Activated CD4-positive, alpha-beta memory T cell treated with anti-CD3 and anti-CD28 coated beads, Interleukin-2, amount 10 ng/mL, durations not matched to agents 7 days and 5 days (primary cell): ENCODE measurements around the gene ANKFN1. TPM values are rescaled to one million over a fixed set of nuclear protein-coding genes. Genes with fewer than 3 reads are reported as not detected.

Source experiments
- CTCF ChIA-PET: fragments of 350-600 bp; sonication (Branson Sonifier 250); formaldehyde crosslinking; loops from one replicate; lab custom pipeline; 2021; ENCODE audit warnings: antibody characterized with exemption, inconsistent platforms; lab: Charles Lee
- POLR2A ChIA-PET: fragments of 350-600 bp; sonication (Branson Sonifier 250); formaldehyde crosslinking; loops from one replicate; lab custom pipeline; 2021; ENCODE audit warnings: antibody characterized with exemption; lab: Charles Lee
- DNase-seq: peaks from one replicate; pipeline ENCODE4 v3.0.0-alpha.2; 2020
- H3K27ac Mint-ChIP-seq: one replicate; pipeline ENCODE4 v1.8.0; 2021; ENCODE audit warnings: mild to moderate bottlenecking, mixed read lengths
- H3K27me3 Mint-ChIP-seq: one replicate; pipeline ENCODE4 v1.8.0; 2021; ENCODE audit warnings: mixed read lengths
- H3K36me3 Mint-ChIP-seq: one replicate; pipeline ENCODE4 v1.8.0; 2021; ENCODE audit warnings: low read depth, mixed read lengths
- H3K4me1 Mint-ChIP-seq: one replicate; pipeline ENCODE4 v1.8.0; 2021; ENCODE audit warnings: mixed read lengths
- H3K4me3 Mint-ChIP-seq: one replicate; pipeline ENCODE4 v1.8.0; 2021; ENCODE audit warnings: mild to moderate bottlenecking, mixed read lengths
- H3K9me3 Mint-ChIP-seq: one replicate; pipeline ENCODE4 v1.8.0; 2021; ENCODE audit warnings: mixed read lengths
- total RNA-seq, 2 experiments: library from RNA; stranded (reverse); gene quantifications; one replicate each; pipeline ENCODE4 v1.2.3, GENCODE V29; 2021

The ANKFN1 gene
- total RNA-seq, 2 experiments from 2014 or later = not detected

DNA sequence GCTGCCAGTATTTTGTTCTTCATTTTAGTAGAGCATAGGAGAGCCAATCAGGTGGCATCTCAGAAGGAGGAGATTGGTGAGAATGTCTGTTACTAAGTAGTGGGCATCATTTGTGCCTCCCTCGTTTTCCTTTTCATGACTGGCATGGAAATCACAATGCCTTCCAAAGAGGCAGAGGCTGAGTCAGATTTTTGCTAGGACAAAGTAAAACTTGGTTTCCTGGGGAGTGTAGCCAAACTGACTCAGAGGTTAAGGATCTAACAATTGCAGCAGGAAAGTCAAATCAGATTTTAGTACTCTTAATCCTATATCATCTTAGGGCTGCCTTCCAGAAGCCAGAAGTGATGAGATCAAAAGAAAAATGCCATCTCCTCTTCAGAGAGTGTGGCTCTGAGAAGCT, 138.7 kb downstream of the ANKFN1 start:
- H3K9me3 Mint-ChIP-seq = no peaks in the 10 kb centered on the region
- ChIA-PET POLR2A (no interaction called here), CTCF (no interaction called here)
- no peaks in the 10 kb centered on the region for H3K27me3 Mint-ChIP-seq
- H3K27ac Mint-ChIP-seq = no peak overlapping the region
- peaks cover 7% of the 10 kb centered on the region for H3K4me1 Mint-ChIP-seq
- H3K4me3 Mint-ChIP-seq = no peak overlapping the region
- no peak for DNase-seq
- H3K36me3 Mint-ChIP-seq = no peaks in the 10 kb centered on the region

DNA sequence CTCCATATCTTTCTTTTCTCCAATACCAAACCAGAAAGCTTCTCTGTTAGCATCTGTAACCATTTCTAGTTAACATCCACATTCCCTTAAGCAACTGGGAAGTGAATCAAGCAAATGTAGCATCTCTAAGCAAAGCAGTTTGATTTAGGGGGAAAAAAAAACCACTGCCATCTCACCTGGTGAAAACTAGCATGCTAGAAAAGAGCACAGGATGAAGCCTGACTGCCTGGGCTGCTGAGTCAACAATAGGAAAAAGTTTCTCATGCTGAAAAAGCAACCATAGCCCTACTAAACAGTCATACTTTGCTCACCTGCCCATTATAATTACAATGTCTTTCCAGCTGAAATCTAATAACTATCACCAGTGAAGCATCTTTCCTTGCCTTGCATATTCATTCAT, 139.3 kb downstream of the ANKFN1 start:
- peaks cover 12% of the 10 kb centered on the region for H3K4me1 Mint-ChIP-seq
- no peak overlapping the region for H3K4me3 Mint-ChIP-seq
- H3K27ac Mint-ChIP-seq = no peak overlapping the region
- H3K36me3 Mint-ChIP-seq = no peaks in the 10 kb centered on the region
- CTCF ChIA-PET = no interaction called here
- POLR2A ChIA-PET = interaction anchor here (0.7 kb wide), 1 partner anchor 27 kb away, joined by 3 read pairs; no protein-coding TSS in a partner anchor
- no peaks in the 10 kb centered on the region for H3K9me3 Mint-ChIP-seq
- DNase-seq = no peak
- no peaks in the 10 kb centered on the region for H3K27me3 Mint-ChIP-seq

DNA sequence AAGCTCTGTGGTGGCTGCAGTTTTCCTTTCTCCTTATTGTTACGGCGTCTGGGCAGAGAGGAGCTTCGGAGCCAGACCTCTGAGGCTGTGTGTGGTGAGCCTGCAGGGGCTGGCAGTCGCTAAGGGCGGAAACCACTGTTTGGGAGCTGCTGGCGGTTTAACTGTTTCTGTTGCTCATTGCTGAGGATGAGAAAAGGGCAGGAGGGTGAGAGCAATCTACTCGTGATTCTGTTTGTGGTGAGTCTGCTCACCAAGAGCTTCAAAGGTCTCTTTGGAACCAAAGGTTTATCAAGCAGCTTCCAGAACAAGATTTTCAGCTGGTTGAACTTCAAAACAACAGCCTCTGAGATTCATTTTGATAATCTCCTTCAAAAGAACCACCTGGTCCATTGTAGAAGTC, 143.9 kb downstream of the ANKFN1 start:
- H3K27me3 Mint-ChIP-seq = peaks cover 11% of the 10 kb centered on the region
- H3K36me3 Mint-ChIP-seq = no peaks in the 10 kb centered on the region
- no peaks in the 10 kb centered on the region for H3K9me3 Mint-ChIP-seq
- POLR2A ChIA-PET = no interaction called here
- H3K27ac Mint-ChIP-seq = no peak overlapping the region
- CTCF ChIA-PET = interaction anchor here (1.1 to 1.4 kb wide), 3 partner anchors 18 to 483 kb away, joined by 3 to 5 read pairs (median 3); no protein-coding TSS in a partner anchor
- H3K4me1 Mint-ChIP-seq = peaks cover 9% of the 10 kb centered on the region
- DNase-seq = peak; percentile 33
- no peak overlapping the region for H3K4me3 Mint-ChIP-seq

DNA sequence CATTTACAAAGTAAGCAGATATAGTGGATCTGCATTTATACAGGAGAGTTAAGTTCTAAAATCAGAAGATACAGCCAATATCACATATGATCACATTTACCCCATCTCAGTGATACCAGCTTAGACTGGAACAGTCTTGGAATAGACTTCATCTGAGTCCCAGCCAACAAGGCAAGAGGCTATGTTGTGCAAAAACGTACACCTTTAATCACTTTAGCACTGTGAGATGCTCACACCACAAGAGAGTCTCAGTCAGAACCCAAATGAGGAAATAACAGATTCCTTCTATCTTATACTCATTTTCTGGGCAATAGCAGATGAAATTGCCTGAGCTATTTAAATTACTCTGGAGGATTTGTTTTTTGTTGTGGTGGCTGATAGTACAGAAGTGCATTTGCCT, 145.6 kb downstream of the ANKFN1 start:
- Mint-ChIP-seq H3K36me3 (no peaks in the 10 kb centered on the region), H3K27ac (no peak overlapping the region), H3K27me3 (peaks cover 11% of the 10 kb centered on the region), H3K4me3 (no peak overlapping the region), H3K9me3 (no peaks in the 10 kb centered on the region), H3K4me1 (peaks cover 9% of the 10 kb centered on the region)
- DNase-seq = no peak
- ChIA-PET POLR2A (no interaction called here), CTCF (no interaction called here)

DNA sequence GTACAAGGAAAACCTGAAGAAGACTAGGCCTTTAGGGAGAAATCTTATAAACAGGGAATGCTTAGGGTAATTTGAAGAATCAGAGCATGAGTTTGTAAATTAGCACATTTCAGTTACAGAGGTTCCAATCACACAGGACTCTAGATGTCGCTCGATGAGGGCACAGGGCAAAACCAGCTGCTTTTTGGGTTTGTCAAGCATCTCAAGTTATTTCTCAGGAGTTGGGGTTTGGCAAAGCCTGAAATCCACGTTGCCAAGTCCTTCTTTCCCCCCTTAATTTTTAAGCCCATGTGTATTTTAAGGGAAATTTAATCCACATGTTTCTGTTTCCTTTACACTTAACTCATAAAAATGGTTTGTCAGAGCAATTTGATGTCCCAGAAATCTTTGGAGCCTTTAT, 146.9 kb downstream of the ANKFN1 start:
- no peaks in the 10 kb centered on the region for H3K9me3 Mint-ChIP-seq
- peaks cover 9% of the 10 kb centered on the region for H3K4me1 Mint-ChIP-seq
- CTCF ChIA-PET = no interaction called here
- H3K27me3 Mint-ChIP-seq = peaks cover 11% of the 10 kb centered on the region
- no peaks in the 10 kb centered on the region for H3K36me3 Mint-ChIP-seq
- no peak for DNase-seq
- POLR2A ChIA-PET = no interaction called here
- no peak overlapping the region for H3K27ac Mint-ChIP-seq
- no peak overlapping the region for H3K4me3 Mint-ChIP-seq

DNA sequence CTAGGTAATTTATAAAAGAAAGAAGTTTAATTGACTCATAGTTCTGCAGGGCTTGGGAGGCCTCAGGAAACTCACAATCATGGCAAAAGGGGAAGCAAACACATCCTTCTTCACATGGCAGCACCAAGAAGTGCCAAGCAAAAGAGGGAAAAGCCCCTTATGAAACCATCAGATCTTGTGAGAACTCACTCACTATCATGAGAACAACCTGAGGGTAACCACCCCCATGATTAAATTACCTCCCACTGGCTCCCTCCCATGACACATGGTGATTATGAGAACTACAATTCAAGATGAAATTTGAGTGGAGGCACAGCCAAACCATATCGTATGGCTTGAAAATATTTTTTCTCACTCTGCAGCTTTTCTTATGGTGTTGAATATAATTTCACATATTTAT, 151.7 kb downstream of the ANKFN1 start:
- no peak for DNase-seq
- no peaks in the 10 kb centered on the region for H3K4me1 Mint-ChIP-seq
- H3K9me3 Mint-ChIP-seq = no peaks in the 10 kb centered on the region
- H3K27me3 Mint-ChIP-seq = peaks cover 3% of the 10 kb centered on the region
- no peak overlapping the region for H3K4me3 Mint-ChIP-seq
- no peaks in the 10 kb centered on the region for H3K36me3 Mint-ChIP-seq
- ChIA-PET CTCF (no interaction called here), POLR2A (no interaction called here)
- no peak overlapping the region for H3K27ac Mint-ChIP-seq

DNA sequence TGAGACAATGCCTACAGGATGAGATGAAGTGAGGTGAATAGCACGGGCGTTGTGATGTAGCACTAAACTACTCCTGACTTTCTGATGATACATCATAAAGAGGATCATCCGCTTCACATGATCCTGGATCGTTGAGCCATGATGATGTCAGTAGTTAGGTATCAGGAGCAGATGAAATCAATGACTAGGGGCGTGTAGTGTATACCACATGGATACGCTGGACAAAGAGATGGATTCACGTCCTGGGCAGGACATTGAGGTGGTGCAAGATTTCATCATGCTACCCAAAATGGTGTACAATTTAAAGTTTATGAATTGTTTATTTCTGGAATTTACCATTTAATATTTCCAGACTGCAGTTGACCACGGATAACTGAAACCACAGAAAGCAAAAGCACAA, 156.6 kb downstream of the ANKFN1 start:
- H3K4me3 Mint-ChIP-seq = no peak overlapping the region
- no peak overlapping the region for H3K27ac Mint-ChIP-seq
- H3K9me3 Mint-ChIP-seq = no peaks in the 10 kb centered on the region
- no peaks in the 10 kb centered on the region for H3K4me1 Mint-ChIP-seq
- ChIA-PET POLR2A (no interaction called here), CTCF (no interaction called here)
- no peaks in the 10 kb centered on the region for H3K27me3 Mint-ChIP-seq
- no peaks in the 10 kb centered on the region for H3K36me3 Mint-ChIP-seq
- no peak for DNase-seq

DNA sequence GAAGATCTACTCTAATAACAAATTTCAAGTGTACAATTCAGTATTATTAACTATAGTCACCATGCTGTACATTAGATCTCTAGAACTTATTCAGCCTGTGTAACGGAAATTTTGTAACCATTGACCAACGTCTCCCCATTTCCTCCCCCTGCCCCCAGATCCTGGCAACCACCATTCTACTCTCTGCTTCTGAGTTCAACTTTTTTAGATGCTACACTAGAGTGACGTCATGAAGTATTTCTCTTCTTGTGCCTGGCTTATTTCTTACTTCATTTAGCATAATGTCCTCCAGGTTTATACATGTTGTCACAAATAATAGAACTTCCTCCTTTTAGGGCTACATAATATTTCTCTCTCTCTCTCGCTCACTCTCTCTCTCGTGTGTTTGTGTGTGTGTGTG, 157.5 kb downstream of the ANKFN1 start:
- no peak overlapping the region for H3K27ac Mint-ChIP-seq
- H3K4me1 Mint-ChIP-seq = no peaks in the 10 kb centered on the region
- CTCF ChIA-PET = no interaction called here
- no peak overlapping the region for H3K4me3 Mint-ChIP-seq
- peaks cover 6% of the 10 kb centered on the region for H3K27me3 Mint-ChIP-seq
- H3K9me3 Mint-ChIP-seq = no peaks in the 10 kb centered on the region
- POLR2A ChIA-PET = no interaction called here
- DNase-seq = no peak
- H3K36me3 Mint-ChIP-seq = no peaks in the 10 kb centered on the region

DNA sequence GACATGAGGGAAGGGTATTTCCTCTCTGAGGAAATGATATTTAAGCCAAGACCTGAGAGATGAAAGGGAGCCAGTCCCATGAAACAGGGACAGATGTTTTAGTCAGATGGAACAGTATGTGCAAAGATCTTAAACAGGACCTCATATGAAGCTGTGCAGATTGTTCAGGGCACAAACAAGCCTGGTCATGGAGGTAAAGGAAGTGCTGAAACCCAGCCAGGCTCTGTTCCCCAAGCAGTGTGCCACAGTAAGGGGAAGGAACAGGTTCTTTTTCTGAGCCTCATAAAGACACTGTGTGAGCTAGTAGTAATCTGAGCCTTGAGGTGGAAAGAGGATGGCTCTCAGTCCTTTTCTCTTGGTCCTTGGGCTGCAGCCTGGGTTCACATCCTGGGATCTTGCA, 159.9 kb downstream of the ANKFN1 start:
- Mint-ChIP-seq H3K9me3 (no peaks in the 10 kb centered on the region), H3K4me3 (no peak overlapping the region), H3K4me1 (no peaks in the 10 kb centered on the region), H3K27me3 (peaks cover 6% of the 10 kb centered on the region), H3K36me3 (no peaks in the 10 kb centered on the region), H3K27ac (no peak overlapping the region)
- no peak for DNase-seq
- POLR2A ChIA-PET = no interaction called here
- CTCF ChIA-PET = no interaction called here

DNA sequence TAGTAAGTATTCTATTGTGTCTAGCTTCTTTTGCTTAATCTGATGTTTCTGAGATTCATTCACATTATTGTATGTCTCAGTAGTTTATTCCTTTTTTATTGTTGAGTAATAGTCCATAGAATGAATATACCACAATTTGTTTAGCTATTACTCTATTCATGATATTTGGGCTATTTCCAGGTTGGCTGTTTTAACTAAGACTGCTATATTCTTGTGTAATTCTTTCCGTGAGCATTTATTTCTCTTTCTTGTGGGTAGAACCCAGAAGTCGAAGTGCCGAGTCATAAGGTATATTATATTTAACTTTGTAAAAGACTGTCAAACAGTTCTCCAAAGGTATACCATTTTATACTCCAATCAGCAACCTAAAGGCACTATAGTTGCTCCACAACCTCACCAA, 160.8 kb downstream of the ANKFN1 start:
- no peak for DNase-seq
- Mint-ChIP-seq H3K9me3 (no peaks in the 10 kb centered on the region), H3K36me3 (no peaks in the 10 kb centered on the region), H3K4me1 (no peaks in the 10 kb centered on the region), H3K4me3 (no peak overlapping the region), H3K27me3 (peaks cover 6% of the 10 kb centered on the region), H3K27ac (no peak overlapping the region)
- ChIA-PET CTCF (no interaction called here), POLR2A (no interaction called here)

DNA sequence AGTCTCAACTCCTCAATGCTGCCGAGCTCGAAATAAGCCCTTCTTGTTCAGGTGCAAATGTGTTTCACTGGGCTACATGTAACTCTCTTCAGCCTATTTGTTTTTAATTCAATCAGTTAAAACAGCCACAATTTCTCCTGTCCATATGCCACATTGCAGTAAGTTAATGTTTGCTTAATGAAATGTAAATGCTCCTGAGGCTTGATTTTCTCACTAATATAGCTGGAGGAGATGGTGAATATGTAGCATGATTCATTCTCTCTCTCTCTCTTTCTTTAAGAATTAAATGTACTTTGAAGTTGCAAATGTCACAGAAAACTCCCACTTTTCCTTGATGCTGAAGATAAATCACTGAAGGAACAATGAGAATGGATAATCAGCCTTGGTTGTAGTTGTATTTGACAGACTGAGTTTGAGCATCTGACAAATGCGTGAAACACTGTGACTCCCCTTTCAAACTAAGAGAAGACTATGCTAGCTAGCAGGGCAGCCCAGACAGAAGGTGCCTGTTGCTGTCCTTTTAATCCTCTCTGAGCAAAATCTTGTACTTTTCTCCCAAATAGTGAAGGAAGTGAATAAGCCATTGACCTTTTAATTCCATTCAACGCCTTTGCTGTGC, 161.8 kb downstream of the ANKFN1 start:
- H3K27me3 Mint-ChIP-seq = peaks cover 6% of the 10 kb centered on the region
- no peaks in the 10 kb centered on the region for H3K4me1 Mint-ChIP-seq
- H3K4me3 Mint-ChIP-seq = no peak overlapping the region
- DNase-seq = no peak
- ChIA-PET CTCF (interaction anchor here (1.0 kb wide), 1 partner anchor 18 kb away, joined by 3 read pairs; no protein-coding TSS in a partner anchor), POLR2A (no interaction called here)
- H3K9me3 Mint-ChIP-seq = no peaks in the 10 kb centered on the region
- no peaks in the 10 kb centered on the region for H3K36me3 Mint-ChIP-seq
- H3K27ac Mint-ChIP-seq = no peak overlapping the region

DNA sequence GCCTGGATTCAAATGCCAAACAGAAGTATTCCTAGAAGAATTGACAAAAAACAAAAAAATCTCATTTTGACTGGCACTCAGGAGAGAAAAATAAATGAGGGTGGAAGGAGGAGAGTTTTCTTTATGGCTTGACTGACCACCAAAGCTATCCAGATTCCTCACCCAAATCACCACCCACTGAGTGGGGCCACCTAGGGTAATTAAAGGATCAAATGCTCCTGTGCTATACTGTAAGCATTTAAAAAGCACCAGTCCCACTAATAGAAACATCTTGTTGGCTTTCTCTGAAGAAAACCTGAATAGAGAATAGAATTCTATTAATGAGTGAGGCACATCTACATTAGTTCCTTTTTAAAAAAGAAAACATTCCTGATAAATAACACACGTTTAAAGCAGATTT, 163.3 kb downstream of the ANKFN1 start:
- peaks cover 6% of the 10 kb centered on the region for H3K27me3 Mint-ChIP-seq
- H3K9me3 Mint-ChIP-seq = no peaks in the 10 kb centered on the region
- no peak overlapping the region for H3K4me3 Mint-ChIP-seq
- CTCF ChIA-PET = no interaction called here
- no peaks in the 10 kb centered on the region for H3K36me3 Mint-ChIP-seq
- POLR2A ChIA-PET = no interaction called here
- no peak for DNase-seq
- no peak overlapping the region for H3K27ac Mint-ChIP-seq
- H3K4me1 Mint-ChIP-seq = no peaks in the 10 kb centered on the region

DNA sequence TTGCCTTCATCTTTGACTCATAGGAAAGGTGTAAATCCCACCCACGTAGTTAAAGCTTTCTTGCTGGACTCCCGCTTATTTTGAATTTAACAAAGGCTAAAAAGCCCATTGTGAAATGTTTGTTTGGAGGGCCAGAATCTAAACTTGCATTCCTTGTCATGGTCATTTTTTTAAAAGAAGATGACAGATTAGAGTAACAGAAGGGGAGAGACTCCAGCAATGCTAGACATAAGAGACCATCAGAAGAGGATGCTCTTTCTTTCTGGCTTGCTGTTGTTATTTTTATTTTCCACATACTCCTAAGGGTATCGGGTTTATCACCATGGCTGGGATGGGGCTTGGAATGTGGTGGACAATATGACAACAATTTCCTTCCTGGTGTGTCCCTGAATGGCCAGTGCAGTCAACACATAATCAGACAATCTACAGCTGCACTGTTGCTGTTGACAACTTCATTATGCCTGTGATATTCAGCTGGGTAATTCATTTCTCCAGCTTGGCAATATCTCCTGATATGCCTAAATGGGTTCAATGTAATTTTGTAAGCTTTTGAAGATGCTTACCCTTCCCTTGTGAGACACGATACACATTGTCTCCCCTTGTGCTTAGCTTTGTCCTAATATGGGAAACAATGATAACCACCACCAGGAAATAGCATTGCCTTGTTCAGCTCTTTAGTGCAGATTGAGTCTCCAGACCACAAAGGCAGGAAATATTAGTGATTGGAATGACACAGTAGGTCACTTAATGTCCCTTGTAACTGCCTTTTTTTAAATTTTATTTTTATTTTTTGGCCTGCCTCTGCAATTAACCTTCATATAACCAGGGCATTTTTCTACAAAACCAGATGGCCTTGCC, 164.3 kb downstream of the ANKFN1 start:
- Mint-ChIP-seq H3K27me3 (peaks cover 10% of the 10 kb centered on the region), H3K36me3 (no peaks in the 10 kb centered on the region), H3K9me3 (no peaks in the 10 kb centered on the region), H3K4me1 (no peaks in the 10 kb centered on the region), H3K27ac (no peak overlapping the region), H3K4me3 (no peak overlapping the region)
- CTCF ChIA-PET = no interaction called here
- DNase-seq = no peak
- POLR2A ChIA-PET = no interaction called here
